UCSD-AML1 (cell line): ENCODE measurements around the gene C1orf115.
"Not testable (repeated sequence)": the region's sequence is repeated elsewhere in the genome, so short reads cannot be mapped to it uniquely, and the experiment has no call there.

Experiments used
- DNase-seq: peaks from one replicate; lab custom pipeline; 2025; ENCODE audit not compliant: unreplicated experiment; lab: John Stamatoyannopoulos, UW

Gene C1orf115

DNA sequence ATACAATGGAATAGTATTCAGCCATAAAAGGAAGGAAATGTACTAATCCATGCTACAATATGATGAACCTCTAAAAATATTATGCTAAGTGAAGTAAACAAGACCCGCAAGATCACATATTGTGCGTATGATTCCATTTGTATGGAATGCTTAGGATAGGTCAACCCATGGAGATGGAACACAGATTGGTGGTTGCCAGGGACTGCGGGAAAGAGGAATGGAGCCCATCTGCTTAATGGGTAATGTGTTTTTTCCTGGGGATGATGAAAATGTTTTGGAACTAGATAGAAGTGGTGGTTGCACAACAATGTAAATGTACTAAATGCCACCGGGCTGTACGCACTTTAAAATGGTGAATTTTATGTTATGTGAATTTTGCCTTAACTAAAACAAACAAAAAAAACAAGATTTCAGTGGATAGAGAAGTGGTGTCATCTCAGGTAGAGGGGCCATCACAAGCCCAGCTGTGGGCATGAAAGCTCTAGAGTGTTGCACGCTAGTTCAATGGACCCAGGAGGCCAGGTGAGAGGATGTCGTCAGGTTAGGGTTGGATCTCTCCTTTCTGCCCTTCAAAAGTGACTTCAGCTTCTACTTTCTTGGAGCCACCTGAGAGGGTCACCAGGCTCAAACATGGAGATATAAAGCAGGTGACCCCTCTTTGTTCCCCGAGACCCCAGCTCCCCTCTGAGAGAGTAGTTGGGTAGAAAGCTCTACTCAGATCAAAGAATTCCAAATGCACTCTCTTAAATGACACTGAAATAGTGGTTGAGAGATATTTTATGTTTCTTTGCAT, 2.5 kb downstream of the C1orf115 start:
- no peak for DNase-seq

DNA sequence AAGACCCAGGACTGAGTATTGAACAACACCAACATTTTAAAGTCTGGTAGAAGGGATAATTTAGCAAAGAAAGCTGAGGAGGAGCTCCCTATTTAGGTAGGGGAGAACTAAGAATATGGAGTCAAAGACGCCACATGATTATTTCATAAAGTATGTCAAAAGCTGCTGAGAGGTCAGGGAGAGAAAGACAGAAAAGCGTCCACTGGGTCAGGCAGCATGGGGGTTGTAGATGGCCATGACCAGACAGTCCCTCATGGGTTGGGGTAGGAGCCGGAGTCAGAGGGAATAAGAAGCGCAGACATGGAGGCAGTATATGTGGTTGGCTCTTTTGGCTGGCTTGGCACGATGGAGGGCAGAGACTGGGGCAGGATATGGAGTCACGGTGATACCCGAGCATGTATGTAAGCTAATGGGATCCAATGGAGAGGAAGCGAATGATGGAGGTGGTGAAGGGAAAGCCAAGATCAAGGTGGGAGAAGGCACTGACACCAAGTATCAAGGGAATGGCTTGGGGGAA, 4.8 kb downstream of the C1orf115 start:
- DNase-seq, result no peak

DNA sequence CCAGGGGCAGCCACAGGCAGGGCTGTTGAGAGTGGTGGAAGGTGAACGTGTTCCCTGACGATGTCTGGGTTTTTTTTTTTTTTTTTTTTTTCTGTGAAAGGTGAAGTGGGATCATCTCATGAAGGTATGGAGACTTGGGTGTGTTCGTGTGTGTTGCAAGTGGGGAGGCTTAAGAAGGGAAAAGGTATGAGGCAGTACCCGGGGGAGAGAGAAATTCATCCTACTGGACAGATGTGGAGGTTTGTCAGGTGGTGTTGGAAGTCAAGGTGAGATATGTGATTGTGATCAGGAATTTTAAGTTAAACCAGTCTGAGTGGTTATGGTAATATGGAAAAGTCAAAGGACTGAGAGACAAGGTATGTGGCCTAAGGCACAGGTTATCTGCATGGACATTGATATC, 5.3 kb downstream of the C1orf115 start:
- no peak for DNase-seq

DNA sequence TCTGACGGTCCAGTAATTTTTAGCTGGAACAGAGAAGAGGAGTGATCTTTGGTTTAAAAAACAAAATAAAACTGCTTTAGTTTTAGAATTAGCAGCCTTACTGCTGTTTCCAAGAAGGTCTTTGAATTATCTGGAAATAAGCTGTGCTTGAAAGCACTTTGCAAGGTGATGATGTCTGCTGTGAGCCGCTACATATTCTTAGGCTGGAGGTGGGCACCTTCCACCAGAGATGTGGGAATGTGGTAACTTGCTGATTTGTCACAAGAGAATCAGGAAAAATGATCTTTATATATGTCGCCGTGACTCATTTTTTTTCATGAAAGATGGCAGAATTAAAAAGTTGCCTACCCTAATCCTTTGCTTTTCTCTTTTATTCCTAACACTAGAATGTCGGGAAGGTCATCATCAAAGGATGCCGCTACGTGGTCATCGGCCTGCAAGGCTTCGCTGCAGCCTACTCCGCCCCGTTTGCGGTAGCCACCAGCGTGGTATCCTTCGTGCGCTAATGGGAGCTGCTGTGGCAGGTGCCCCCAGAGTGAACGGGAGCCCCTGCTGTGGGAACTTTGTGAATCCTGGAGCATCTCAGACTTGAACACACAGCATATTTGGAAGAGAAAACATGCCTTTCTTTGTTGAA, 6.2 kb downstream of the C1orf115 start:
- DNase-seq, result no peak

DNA sequence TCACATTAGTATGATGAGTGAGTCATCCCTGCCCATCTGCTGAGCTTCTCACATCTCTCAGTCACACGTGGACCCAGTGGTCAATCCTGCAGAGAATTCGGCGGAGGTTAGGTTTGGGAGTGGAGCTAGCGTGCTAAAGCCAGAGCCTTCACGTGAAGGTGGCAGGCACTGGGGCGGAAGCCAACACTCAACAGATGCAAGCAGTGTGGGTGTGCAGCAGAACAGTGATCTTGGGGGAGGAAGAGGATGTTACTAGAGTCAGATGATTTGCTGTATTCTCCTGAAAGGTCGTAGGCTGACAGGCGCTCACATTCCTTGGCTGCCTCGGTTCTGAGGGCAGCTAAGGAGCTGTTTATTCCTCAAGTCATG, 6.7 kb downstream of the C1orf115 start:
- DNase-seq, result no peak

DNA sequence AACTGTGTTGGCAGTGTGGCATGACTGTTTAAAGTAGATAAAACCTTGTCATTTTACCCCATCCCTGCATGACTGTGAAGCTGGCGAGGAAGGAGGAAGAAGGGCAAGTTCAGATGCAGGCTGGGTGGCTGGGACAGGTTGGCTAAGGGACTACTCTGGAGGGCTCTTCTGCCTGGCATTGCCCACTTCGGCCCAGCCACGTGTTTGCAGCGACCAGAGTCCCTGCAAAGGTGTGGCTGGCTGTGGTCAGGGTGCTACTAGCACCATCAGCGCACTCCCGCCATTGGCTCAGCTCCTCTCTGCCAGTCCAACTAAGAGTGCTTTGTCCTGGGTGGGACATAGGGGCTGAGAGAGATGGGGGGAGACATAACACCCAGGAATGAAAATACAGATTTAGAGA, 7.2 kb downstream of the C1orf115 start:
- DNase-seq, result no peak

DNA sequence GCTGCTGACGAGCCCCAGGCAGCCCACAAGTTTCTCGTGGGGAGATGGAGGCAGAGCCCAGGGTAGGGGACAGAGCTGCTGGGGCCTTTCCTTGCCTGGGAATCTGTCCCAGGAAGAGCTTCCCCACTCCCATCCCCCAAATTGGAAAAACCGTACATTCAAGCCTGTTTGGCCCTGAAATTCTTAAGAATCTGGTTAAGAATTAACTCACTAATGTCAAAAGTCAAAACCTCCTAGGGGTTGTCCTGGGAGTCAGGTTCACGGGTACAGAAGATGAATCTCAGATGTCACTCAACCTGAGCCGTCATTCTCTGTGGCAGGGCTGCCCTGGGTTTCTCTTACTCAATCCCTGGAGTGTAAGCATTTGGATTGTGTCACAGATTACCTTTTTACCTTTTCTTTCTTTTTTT, 8.4 kb downstream of the C1orf115 start:
- no peak for DNase-seq

DNA sequence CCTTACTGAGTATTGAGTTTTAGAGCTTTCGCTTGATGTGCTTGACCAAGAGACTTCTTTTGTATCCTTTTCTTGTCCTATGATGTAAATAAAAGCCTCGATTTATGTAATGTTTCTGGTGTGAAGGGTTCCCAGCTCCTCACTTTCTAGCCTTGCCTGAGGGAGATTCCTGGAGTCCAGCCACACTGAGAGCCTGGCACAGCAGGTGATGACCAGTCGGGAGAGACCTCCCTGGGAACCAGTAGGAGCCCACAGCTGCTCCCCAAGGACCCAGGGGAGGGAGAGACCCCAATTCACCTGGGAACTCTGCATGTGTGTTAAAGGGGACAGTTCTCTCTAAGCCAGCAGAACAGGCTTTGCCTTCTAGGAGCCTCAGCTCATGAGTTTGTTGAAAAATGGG, 8.9 kb downstream of the C1orf115 start:
- DNase-seq, result no peak

DNA sequence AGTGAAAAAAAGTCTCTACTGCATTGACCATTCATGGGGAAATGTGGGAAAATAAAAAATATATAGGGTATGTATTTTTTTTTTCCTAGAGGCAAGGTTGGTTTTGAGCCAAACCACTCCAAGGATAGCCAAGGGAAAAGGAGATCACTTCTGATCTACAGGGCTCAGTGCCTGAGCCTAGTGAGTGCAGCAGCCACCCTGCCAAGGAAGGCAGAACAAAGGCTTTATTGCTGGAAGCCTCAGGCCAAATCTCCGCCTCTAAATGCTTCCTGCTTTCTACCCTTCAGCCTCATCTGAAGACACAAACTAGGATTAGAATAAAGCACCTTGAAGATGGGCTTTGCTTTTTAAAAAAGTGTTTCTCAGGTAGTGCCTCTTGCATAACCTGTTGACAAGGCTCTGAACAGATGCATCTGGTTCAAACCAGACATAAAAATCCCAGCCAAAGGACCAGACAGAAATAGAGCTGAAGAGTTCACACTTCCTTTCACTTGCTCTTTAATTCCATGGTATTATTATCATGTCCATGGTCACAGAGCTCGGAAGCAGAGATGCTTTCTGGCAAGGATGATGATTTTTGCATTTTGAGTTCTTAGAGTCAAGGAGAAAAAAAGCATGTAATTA, 10.5 kb downstream of the C1orf115 start:
- DNase-seq, result no peak

DNA sequence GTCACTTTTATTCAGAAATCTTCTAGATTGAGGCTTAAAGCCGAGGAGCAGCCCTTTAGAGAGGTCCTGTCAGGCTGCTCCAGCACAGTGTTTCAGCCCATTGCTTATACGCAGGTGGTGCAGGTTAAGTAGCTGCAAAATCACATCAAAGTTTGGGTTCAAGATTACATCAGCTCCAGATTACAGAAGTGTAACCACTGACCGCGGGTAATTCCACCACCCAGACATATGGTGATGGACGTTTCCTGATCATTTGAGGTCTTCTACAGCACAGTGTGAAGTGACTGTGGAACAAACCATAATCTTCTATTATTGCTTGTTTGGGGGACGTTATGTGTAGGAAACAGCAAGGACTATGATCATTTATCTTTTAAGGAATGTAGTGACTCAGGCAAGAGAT, 11.8 kb downstream of the C1orf115 start:
- no peak for DNase-seq

DNA sequence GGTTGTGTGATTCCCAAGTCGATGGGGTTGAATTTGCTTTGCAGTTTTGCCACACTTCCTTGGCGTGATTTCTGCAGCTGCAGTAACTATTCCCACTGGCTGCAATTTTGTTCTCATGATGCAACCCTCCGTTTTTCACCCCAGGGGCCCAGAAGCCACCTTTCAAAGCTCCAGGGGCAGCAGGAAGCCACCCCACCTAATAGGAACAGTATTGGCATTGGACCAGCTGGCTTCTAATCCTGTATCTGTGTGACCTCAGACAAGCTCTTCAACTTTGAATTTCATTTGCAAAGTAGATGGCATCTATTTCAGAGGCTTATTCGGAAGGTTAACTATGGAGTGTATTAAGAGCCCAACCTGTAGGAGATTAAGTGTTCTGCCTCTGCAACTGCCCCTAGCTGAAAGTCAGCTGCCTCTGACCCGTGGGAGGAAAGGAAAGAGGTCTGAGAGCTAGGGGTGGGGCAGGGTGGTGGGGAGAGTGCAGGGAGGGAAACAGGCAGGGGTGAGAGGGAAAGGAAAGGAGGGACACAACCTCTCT, 12.6 kb downstream of the C1orf115 start:
- DNase-seq, result no peak

DNA sequence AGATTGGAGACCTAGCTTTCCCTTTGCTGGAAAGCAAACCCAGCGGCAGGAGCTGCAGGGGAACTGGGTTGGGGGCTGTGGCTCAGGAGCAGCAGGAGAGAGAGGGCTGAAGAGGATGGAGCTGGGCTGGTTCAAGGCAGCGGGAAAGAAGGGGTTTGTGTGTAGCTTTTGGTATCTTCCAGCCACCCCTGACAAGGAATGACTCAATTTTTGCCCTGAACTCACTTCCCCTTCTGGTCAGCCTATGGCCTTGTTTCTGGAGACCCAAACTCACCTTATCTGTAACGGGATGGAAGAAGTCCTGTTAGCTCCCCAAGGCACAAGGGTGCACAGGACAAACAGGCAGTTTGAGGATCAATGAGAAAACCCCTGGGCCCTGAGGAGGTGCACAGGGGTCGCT, 13.1 kb downstream of the C1orf115 start:
- no peak for DNase-seq

DNA sequence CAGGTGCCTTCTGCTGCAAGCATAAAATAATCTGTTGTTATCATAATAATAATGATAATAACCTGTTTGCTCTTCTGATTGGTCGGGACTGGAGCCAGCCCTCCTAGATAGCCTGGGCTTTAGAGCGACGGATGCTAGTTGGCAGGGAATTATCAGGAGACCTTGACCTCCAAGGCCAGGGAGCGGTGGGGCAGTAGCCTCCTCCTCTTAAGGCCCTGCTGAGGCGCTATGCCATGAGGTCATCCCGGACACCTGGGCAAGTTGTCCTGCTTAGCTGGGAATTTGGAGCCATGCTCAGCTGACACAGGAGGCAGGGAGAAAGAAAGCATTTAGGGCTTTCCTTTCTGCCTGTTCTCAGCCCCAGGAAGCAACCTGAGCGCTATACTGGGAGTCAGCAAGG, 15.6 kb downstream of the C1orf115 start:
- no peak for DNase-seq

DNA sequence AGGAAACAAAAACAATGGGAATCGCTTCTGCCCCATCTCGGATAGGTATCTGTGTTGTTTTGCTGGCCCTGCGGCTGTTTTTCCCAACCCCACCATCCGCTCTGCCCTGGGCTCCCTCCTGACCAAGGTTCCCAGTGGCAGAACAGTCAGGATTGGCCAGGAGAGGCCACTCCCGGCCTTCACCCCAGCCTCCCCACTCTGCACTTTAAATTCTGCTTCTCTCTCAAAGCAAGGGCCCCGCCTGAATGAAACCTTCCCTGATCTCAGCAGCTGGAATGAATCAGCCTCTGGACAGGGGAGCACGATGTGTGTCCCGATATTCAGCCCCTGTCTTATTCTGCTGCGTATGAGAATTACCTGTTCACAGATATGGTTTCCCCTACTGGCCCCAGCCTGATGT, 16.3 kb downstream of the C1orf115 start:
- DNase-seq, result no peak

DNA sequence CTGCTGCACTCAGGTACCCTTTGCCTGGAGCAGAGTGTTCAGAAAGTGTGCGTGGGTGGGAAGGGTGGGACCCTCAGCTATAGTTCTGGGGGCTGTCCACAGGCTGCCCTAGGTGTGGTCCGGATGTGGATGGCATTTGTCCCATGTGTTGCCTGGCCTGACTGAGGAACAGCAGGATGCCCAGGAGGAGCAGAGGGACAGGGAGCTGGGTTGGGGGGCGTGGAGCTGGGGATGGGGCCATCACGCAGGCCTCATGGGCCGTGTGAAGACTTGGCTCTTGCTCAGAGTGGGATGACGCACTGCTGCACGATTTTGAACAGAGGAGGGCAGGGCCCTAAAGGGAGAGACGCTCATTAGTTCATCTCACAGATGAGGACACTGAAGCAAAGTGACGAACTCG, 17.0 kb downstream of the C1orf115 start:
- DNase-seq, result no peak

DNA sequence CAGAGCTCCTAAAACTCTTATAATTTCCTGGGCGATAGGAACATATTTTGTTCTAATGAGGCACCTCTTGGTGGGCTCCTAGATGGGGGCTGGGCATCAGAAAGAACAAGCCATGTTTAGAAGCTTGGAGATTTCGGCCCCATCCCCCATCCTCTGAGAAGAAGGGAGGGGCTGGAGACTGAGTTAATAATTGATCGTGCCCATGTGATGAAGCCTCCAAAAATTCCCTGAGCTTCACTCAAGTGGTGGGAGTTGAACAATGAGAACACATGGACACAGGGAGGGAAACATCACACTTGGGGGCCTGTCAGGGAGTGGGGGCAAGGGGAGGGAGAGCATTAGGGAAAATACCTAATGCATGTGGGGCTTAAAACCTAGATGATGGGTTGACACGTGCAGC, 18.1 kb downstream of the C1orf115 start:
- DNase-seq, result no peak

DNA sequence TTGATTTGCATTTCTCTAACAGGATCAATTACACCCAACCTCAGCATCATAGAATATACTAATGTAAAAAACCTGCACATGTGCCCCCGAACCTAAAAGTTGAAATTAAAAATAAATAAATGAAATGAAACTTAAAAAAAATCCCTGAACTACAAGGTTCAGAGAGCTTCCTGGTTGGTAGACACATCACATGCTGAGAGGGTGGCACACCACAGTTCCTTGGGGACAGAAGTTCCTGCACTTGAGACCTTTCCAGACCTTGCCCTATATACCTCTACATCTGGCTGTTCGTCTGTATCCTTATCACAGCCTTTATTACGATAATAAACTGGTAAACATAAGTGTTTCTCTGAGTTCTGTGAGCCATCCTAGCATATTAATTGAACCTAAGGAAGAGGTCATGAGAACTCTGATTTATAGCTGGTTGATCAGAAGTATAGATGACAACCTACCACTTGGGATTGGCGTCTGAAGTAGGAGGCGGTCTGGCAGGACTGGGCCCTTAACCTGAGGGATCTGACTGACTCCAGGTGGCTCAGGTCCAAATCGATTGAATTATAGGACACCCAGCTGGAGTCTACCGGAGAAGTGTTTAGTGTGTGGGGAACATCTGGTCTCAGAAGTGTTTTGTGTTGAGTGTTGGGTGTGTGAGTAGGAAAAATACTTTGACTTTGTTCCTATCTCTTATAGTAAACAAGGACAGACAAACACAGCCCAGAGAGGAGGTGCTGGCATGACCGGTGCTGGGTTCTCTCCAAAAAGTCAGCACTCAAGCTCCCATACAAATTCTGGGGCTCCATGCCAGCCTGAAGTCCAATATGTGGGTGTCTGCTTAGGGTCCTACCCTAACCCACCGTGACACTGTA, 19.0 kb downstream of the C1orf115 start:
- no peak for DNase-seq

DNA sequence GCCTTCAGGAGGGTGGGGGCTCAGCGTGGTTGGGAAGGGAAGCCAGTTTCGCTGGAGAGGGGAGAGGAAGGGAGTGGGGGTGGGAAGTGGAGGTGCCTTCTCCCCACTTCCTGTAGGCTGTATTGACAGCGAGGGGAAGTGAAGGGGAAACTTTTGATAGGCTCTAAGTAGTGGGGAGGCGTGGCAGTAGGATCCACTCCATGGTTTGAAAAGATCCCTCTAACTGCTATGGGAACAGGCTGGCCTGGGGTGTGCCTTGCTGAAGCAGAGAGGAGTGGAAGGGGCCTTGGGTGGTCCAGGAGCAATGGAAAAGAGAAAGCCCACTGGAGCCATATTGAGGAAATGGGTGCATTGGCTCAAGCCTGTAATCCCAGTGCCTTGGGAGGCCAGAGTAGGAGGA, 20.2 kb downstream of the C1orf115 start:
- no peak for DNase-seq

DNA sequence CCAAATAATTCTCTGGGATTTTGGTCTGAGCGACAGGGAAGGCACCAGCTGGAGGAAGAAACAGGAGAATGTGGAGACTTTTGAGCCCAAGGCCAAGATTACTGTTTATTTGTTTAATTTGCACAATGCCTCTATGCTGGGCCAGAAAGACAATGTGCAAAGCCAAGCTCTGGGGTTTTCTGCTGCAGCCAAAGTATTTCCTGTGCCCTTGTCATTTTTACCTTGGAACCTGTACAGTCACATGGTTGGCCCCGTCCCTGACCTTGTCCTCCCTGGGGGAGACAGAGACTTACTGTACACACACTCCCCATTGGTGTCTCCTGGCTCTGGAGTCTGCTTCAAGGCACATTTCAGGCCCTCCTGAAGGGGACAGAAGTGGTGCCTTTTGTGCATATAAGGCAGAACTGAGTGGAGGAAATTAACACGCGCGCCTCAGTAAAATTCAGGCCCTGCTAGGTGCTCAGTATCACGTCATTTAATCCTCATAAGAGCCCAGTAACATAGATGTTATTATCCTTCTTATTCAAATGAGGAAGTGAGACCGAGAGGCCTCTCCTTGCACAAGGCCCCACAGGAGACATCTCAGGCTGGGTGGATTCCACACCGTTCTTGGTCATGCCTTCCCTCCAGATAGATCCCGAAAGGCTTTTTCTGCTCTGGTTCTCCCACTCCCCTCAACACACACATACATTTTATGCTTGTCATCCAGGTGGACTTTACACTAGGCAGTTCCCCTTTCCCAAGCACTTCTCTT, 21.1 kb downstream of the C1orf115 start:
- no peak for DNase-seq

DNA sequence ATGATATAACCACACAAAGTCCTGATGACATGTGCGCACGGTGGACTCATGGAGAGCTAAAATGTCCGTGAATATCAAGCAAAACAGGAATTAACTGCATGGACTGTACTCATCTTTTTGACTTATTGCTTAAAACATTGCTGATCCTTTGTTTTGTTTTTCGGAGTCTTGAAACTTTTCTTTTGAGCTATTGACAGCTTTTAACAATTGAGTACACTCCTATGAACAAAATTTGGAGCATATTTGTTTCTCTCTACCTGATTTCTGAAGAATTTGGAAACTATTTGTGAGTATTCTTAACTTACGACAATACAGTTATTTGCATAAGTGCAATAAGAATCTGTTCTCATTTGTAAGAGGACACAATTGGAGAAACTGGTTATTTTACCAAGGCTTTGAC, 25.8 kb downstream of the C1orf115 start:
- DNase-seq, result not testable (repeated sequence)
